CD4-positive, alpha-beta T cell treated with Interleukin-15 for 4 hours (primary cell): ENCODE data around the gene GALNT18.

Experiments
- DNase-seq: peaks from one replicate; pipeline ENCODE4 v3.0.0-alpha.2; 2020; ENCODE audit warnings: low spot score

Gene GALNT18

GRCh38 chr11:11563200-11563975, 58.4 kb downstream of the GALNT18 start:
- no peak for DNase-seq

- DNase-seq, result no peak
These were observed 59.8 kb downstream of the GALNT18 start for GRCh38 chr11:11561991-11562390.

GRCh38 chr11:11558826-11559225, 63.0 kb downstream of the GALNT18 start:
- DNase-seq, result no peak

- no peak for DNase-seq
These were observed 63.4 kb downstream of the GALNT18 start for GRCh38 chr11:11558396-11558795.

GRCh38 chr11:11555208-11555607, 66.6 kb downstream of the GALNT18 start:
- no peak for DNase-seq

GRCh38 chr11:11553573-11553972, 68.2 kb downstream of the GALNT18 start:
- no peak for DNase-seq

GRCh38 chr11:11552529-11553087, 69.2 kb downstream of the GALNT18 start:
- no peak for DNase-seq

GRCh38 chr11:11550534-11550933, 71.3 kb downstream of the GALNT18 start:
- DNase-seq, result no peak

- DNase-seq, result no peak
These were observed 76.2 kb downstream of the GALNT18 start for GRCh38 chr11:11545285-11546275.

- DNase-seq, result no peak
These were observed 78.1 kb downstream of the GALNT18 start for GRCh38 chr11:11543656-11544055.

- DNase-seq, result no peak
These were observed 81.6 kb downstream of the GALNT18 start for GRCh38 chr11:11540157-11540556.

- DNase-seq, result no peak
These were observed 83.4 kb downstream of the GALNT18 start for GRCh38 chr11:11538277-11538960.

GRCh38 chr11:11537871-11538270, 83.9 kb downstream of the GALNT18 start:
- DNase-seq, result no peak

- no peak for DNase-seq
These were observed 84.4 kb downstream of the GALNT18 start for GRCh38 chr11:11537372-11537771.

GRCh38 chr11:11536650-11537049, 85.2 kb downstream of the GALNT18 start:
- DNase-seq, result no peak

GRCh38 chr11:11535611-11536010, 86.2 kb downstream of the GALNT18 start:
- DNase-seq, result no peak

- no peak for DNase-seq
These were observed 86.8 kb downstream of the GALNT18 start for GRCh38 chr11:11534981-11535380.

GRCh38 chr11:11533751-11534150, 88.1 kb downstream of the GALNT18 start:
- DNase-seq, result no peak

GRCh38 chr11:11533057-11533456, 88.7 kb downstream of the GALNT18 start:
- DNase-seq, result no peak

- DNase-seq, result no peak
These were observed 89.2 kb downstream of the GALNT18 start for GRCh38 chr11:11532574-11532973.

- no peak for DNase-seq
These were observed 90.5 kb downstream of the GALNT18 start for GRCh38 chr11:11531131-11531908.
